IMR-90 (cell line): Measurements from ENCODE around the gene TTC7B. TPM values are rescaled to one million over a fixed set of nuclear protein-coding genes. Genes with fewer than 3 reads are reported as not detected.

Source experiments
- ATAC-seq: fragments of 200-7000 bp; cut with Tn5 transposase; 2 replicates; pipeline ENCODE4 v1.9.1; 2020; ENCODE audit warnings: low read depth, mild to moderate bottlenecking, moderate library complexity
- BruUV-seq: library from RNA; stranded (reverse); fragments of 400-500 nt; replicated peaks from 2 replicates; lab custom pipeline; 2021; lab: Mats Ljungman, UMichigan
- CTCF ChIA-PET: fragments of 300-600 bp; formaldehyde crosslinking; extraction: SDS; loops from one replicate; lab custom pipeline; 2021; ENCODE audit warnings: antibody characterized with exemption; lab: Yijun Ruan, JAX
- POLR2A ChIA-PET: fragments of 300-600 bp; sonication (Branson Sonifier 250); formaldehyde crosslinking; loops from one replicate; lab custom pipeline; 2022; ENCODE audit warnings: antibody characterized with exemption; ENCODE audit not compliant: unreplicated experiment; lab: Charles Lee
- DNase-seq: peaks from one replicate; pipeline ENCODE4 v3.0.0; 2013
- H2AFZ ChIP-seq: replicated peaks from 2 replicates; pipeline ENCODE3; 2013; ENCODE audit warnings: low read length, mild to moderate bottlenecking; ENCODE audit not compliant: poor library complexity
- H2AK5ac ChIP-seq: 2 replicates; pipeline ENCODE4 v1.6.1; 2013; ENCODE audit warnings: low read depth, low read length, inconsistent platforms
- H2AK9ac ChIP-seq: replicated peaks from 2 replicates; pipeline ENCODE3; 2013; ENCODE audit warnings: mild to moderate bottlenecking, low read depth, low read length, moderate library complexity; ENCODE audit not compliant: poor library complexity
- H2BK120ac ChIP-seq: 2 replicates; pipeline ENCODE4 v1.6.1; 2013; ENCODE audit warnings: low read depth, low read length, inconsistent platforms
- H2BK15ac ChIP-seq: 3 replicates; pipeline ENCODE4 v1.6.1; 2013; ENCODE audit warnings: low read depth, low read length, inconsistent platforms
- H2BK20ac ChIP-seq: 2 replicates; pipeline ENCODE4 v1.6.1; 2013; ENCODE audit warnings: low read depth, mild to moderate bottlenecking, inconsistent platforms, low read length, moderate library complexity
- H2BK5ac ChIP-seq: 2 replicates; pipeline ENCODE4 v1.6.1; 2013; ENCODE audit warnings: mild to moderate bottlenecking, low read depth, low read length, inconsistent platforms; ENCODE audit not compliant: poor library complexity, severe bottlenecking
- H3K14ac ChIP-seq: replicated peaks from 2 replicates; pipeline ENCODE4 v1.6.1; 2013; ENCODE audit warnings: low read depth, low read length, inconsistent platforms
- H3K18ac ChIP-seq: 2 replicates; pipeline ENCODE4 v1.6.1; 2013; ENCODE audit warnings: low read depth, low read length, control low read depth
- H3K23ac ChIP-seq: 2 replicates; pipeline ENCODE4 v1.6.1; 2013; ENCODE audit warnings: low read depth, low read length, inconsistent platforms
- H3K27ac ChIP-seq: 2 replicates; pipeline ENCODE4 v1.5.1; 2013; ENCODE audit warnings: mild to moderate bottlenecking, control low read depth, low read length; ENCODE audit not compliant: insufficient read depth
- H3K27me3 ChIP-seq: 2 replicates; pipeline ENCODE4 v1.6.1; 2013; ENCODE audit warnings: low read length; ENCODE audit not compliant: control insufficient read depth, insufficient read depth
- H3K36me3 ChIP-seq: 2 replicates; pipeline ENCODE4 v1.6.1; 2013; ENCODE audit warnings: low read length, mixed read lengths; ENCODE audit not compliant: control insufficient read depth, insufficient read depth
- H3K4ac ChIP-seq: 2 replicates; pipeline ENCODE4 v1.6.1; 2013; ENCODE audit warnings: low read depth, low read length, inconsistent platforms
- H3K4me1 ChIP-seq: 2 replicates; pipeline ENCODE4 v1.6.1; 2013; ENCODE audit warnings: low read length, mixed read lengths; ENCODE audit not compliant: control insufficient read depth, insufficient read depth
- H3K4me2 ChIP-seq: 2 replicates; pipeline ENCODE4 v1.6.1; 2013; ENCODE audit warnings: low read depth, mild to moderate bottlenecking, control low read depth, low read length, moderate library complexity
- H3K4me3 ChIP-seq: 2 replicates; pipeline ENCODE4 v1.5.1; 2013; ENCODE audit warnings: low read depth, mild to moderate bottlenecking, control low read depth, low read length, moderate library complexity; ENCODE audit not compliant: insufficient read depth
- H3K56ac ChIP-seq: 2 replicates; pipeline ENCODE4 v1.6.1; 2013; ENCODE audit warnings: low read length, inconsistent platforms; ENCODE audit not compliant: insufficient read depth; ENCODE audit errors: extremely low read depth
- H3K79me1 ChIP-seq, 2 experiments: 2 replicates each; pipeline ENCODE4 v1.6.1; 2013; ENCODE audit warnings: low read length in 2 of 2, inconsistent platforms in 1 of 2, low read depth in 1 of 2
- H3K9ac ChIP-seq: 2 replicates; pipeline ENCODE4 v1.6.1; 2013; ENCODE audit warnings: low read depth, low read length, control low read depth
- H3K9me1 ChIP-seq: 2 replicates; pipeline ENCODE4 v1.6.1; 2013; ENCODE audit warnings: low read length, inconsistent platforms; ENCODE audit not compliant: insufficient read depth
- H3K9me3 ChIP-seq: 2 replicates; pipeline ENCODE4 v1.6.1; 2013; ENCODE audit warnings: low read length; ENCODE audit not compliant: control insufficient read depth, insufficient read depth
- H4K20me1 ChIP-seq: 2 replicates; pipeline ENCODE4 v1.6.1; 2013; ENCODE audit warnings: low read length, inconsistent platforms; ENCODE audit not compliant: insufficient read depth
- H4K5ac ChIP-seq: 2 replicates; pipeline ENCODE4 v1.6.1; 2013; ENCODE audit warnings: mild to moderate bottlenecking, low read depth, low read length, control low read depth
- H4K8ac ChIP-seq, 2 experiments: 2 replicates each; pipeline ENCODE4 v1.6.1; 2013; ENCODE audit warnings: low read depth in 2 of 2, low read length in 2 of 2, control low read depth in 1 of 2, inconsistent platforms in 1 of 2
- H4K91ac ChIP-seq: 2 replicates; pipeline ENCODE4 v1.6.1; 2013; ENCODE audit warnings: low read depth, low read length, inconsistent platforms; ENCODE audit not compliant: insufficient read depth
- BHLHE40 ChIP-seq: fragments of 150-350 bp; IDR thresholded peaks from 2 replicates; pipeline ENCODE4 v1.6.1; 2016; ENCODE audit warnings: mild to moderate bottlenecking, low read depth, low read length
- CHD1 ChIP-seq: IDR thresholded peaks from 2 replicates; pipeline ENCODE4 v1.6.1; 2012; ENCODE audit warnings: low read depth, low read length, improper control_type of control experiment
- ELK1 ChIP-seq: fragments of 150-350 bp; IDR thresholded peaks from 2 replicates; pipeline ENCODE4 v1.6.1; 2016; ENCODE audit warnings: low read depth, mild to moderate bottlenecking, low read length, moderate library complexity, borderline replicate concordance
- FOS ChIP-seq: fragments of 150-350 bp; IDR thresholded peaks from 2 replicates; pipeline ENCODE4 v1.6.1; 2016; ENCODE audit warnings: low read depth, low read length
- MAFK ChIP-seq: IDR thresholded peaks from 2 replicates; pipeline ENCODE4 v1.6.1; 2012; ENCODE audit warnings: low read depth, low read length, improper control_type of control experiment
- MAZ ChIP-seq: IDR thresholded peaks from 2 replicates; pipeline ENCODE4 v1.6.1; 2012; ENCODE audit warnings: low read depth, mild to moderate bottlenecking, low read length, improper control_type of control experiment, moderate library complexity, borderline replicate concordance
- NFE2L2 ChIP-seq: fragments of 150-350 bp; IDR thresholded peaks from 2 replicates; pipeline ENCODE4 v1.6.1; 2016; ENCODE audit warnings: low read depth, mild to moderate bottlenecking, low read length
- POLR2A ChIP-seq: IDR thresholded peaks from 2 replicates; pipeline ENCODE4 v1.6.1; 2012; ENCODE audit warnings: mild to moderate bottlenecking, low read depth, low read length
- RAD21 ChIP-seq: IDR thresholded peaks from 2 replicates; pipeline ENCODE4 v1.6.1; 2012; ENCODE audit warnings: low read length, improper control_type of control experiment
- RCOR1 ChIP-seq: IDR thresholded peaks from 2 replicates; pipeline ENCODE4 v1.6.1; 2012; ENCODE audit warnings: mild to moderate bottlenecking, low read length, improper control_type of control experiment; ENCODE audit not compliant: insufficient replicate concordance
- RFX5 ChIP-seq: IDR thresholded peaks from 2 replicates; pipeline ENCODE4 v1.8.0; 2012; ENCODE audit warnings: low read depth, mild to moderate bottlenecking, low read length, moderate library complexity
- SMC3 ChIP-seq: fragments of 150-350 bp; IDR thresholded peaks from 2 replicates; pipeline ENCODE4 v1.6.1; 2016; ENCODE audit warnings: low read depth, mild to moderate bottlenecking, antibody characterized with exemption, low read length, moderate library complexity
- WGBS, 2 experiments: methylation state at CpG; one replicate each; pipeline versions ENCODE4 v1.1.5 to v1.1.7; 2013; ENCODE audit warnings: missing lambda C conversion rate in 2 of 2; ENCODE audit not compliant: insufficient read length in 1 of 2; ENCODE audit errors: extremely low coverage in 2 of 2; 5-methylcytosine and 5-hydroxymethylcytosine counted together
- dilution Hi-C: fragments of 300-500 bp; cut with HindIII; formaldehyde crosslinking; loops from one replicate; pipeline ENCODE4 v1.14.3; 2018; ENCODE audit warnings: low sequenced_read_pairs; ENCODE audit not compliant: unreplicated experiment
- in situ Hi-C: fragments of 300-500 bp; cut with MboI; formaldehyde crosslinking; loops from 3 replicates; pipeline ENCODE4 v1.14.3; 2019; ENCODE audit warnings: low sequenced_read_pairs, inconsistent platforms, mixed read lengths
- intact Hi-C: fragments of 100-400 bp; cut with micrococcal nuclease; formaldehyde crosslinking; loops from 2 replicates; pipeline ENCODE4 v1.10.0; 2022
- polyA plus RNA-seq, 3 experiments: library from polyadenylated mRNA; depleted of rRNA; stranded (reverse); fragments of >200 nt; gene quantifications; 2 replicates each; pipeline ENCODE4 v1.2.3, GENCODE V29; 2012; ENCODE audit warnings: low replicate concordance in 1 of 3
- total RNA-seq: library from RNA; depleted of rRNA; stranded (reverse); fragments of >200 nt; gene quantifications from 2 replicates; pipeline ENCODE4 v1.2.3, GENCODE V29; 2012

The TTC7B gene
- total and polyA plus RNA-seq, 2 of the 4 experiments (the other 2 are of a cell fraction) = 18.1 to 35.3 TPM

GRCh38 chr14:90616313-90616712, 199.9 kb downstream of the TTC7B start:
- intact Hi-C loops (no loop called here), in situ Hi-C loops (no loop called here), dilution Hi-C loops (no loop called here)
- Histone ChIP-seq H3K9ac (no peak overlapping the region), H2BK120ac (no peak overlapping the region), H3K4me2 (no peak overlapping the region), H4K20me1 (no peaks in the 10 kb centered on the region), H2BK20ac (no peak overlapping the region), H2BK5ac (no peak overlapping the region), H4K91ac (no peak overlapping the region), H3K4ac (no peak overlapping the region), H2BK15ac (no peak overlapping the region), H2AFZ (no peak overlapping the region), H3K79me1 (no peaks in the 10 kb centered on the region), H4K8ac (no peak overlapping the region), H2AK5ac (no peak overlapping the region), H3K4me1 (no peaks in the 10 kb centered on the region; the same call in 1 of the 2 replicates), H3K23ac (no peak overlapping the region), H3K56ac (no peak overlapping the region), H3K4me3 (no peak overlapping the region), H3K9me3 (no peaks in the 10 kb centered on the region), H3K27ac (no peak overlapping the region), H3K27me3 (no peaks in the 10 kb centered on the region), H4K5ac (no peak overlapping the region), H3K18ac (no peak overlapping the region), H3K9me1 (no peaks in the 10 kb centered on the region; the same call in 1 of the 2 replicates), H3K14ac (no peak overlapping the region), H2AK9ac (no peak overlapping the region), H3K36me3 (peaks cover 7% of the 10 kb centered on the region; the same call in 1 of the 2 replicates)
- ATAC-seq (no peak), DNase-seq (no peak)
- POLR2A ChIA-PET = no interaction called here
- BruUV-seq = no TSS peak
- WGBS, 2 experiments = 100% methylated on average over 2 of the region's 10 CpGs; no CpG with 5 or more reads in 1 of the 2 experiments
- CTCF ChIA-PET = no interaction called here
- TF ChIP-seq POLR2A (no peak), ELK1 (no peak), MAFK (no peak), SMC3 (no peak), RFX5 (no peak), RCOR1 (no peak), CHD1 (no peak), BHLHE40 (no peak), RAD21 (no peak), FOS (no peak), MAZ (no peak), NFE2L2 (no peak)
